GM18868 (cell line): ENCODE measurements around the gene TMEM82.

Source experiments
- ATAC-seq: cut with Tn5 transposase; IDR thresholded peaks from one replicate; pipeline ENCODE4 v1.9.1; 2021; ENCODE audit warnings: mild to moderate bottlenecking, moderate library complexity; ENCODE audit not compliant: unreplicated experiment

The TMEM82 gene

DNA sequence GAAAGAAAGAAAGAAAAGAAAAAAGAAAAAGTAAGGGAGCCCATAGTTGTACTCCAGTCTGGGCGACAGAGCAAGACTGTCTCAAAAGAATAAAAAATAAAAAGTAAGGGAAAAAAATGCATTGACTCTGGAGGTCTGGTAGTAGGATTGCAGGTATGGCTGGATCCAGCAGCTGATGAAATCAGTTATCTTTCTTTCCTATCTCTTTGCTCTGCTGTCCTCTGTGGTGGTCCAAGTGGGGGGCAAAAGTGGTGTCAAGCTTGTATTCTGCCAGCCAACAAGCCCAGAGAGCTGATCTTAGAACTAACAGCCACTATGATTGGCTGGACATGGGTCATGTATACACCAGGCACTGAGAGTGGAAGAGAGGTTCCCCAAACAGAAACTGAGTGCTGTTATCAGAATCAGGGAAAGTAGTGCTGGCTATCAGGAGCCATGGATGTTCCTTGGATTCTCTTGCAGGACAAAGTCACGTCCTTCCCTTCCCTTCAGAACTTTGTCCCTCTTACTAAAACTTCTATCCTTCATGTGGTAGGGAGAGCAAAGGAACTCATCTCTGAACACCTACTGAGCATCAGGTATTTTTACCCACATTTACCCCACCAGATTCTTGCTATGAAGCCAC is 12.8 kb downstream of the TMEM82 start:
- no peak for ATAC-seq

DNA sequence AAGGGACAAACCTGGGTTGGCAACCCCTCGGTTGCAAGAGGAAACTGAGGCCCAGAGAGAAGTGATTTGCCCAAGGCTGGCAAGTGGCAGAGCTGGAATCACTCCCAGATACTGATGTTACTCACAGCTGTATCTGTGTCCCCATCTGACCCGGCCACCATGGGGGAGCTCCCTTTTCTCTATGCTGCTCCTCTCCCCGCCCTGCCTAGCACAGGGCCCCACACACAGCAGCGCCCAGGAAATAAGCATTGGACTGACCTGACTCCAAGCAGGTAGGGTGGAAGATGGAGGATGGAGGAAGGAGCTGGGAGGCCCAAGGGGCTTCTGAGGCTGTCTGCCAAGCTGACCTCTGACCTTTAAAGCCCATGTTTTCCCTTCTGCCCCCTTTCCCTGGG is 13.3 kb downstream of the TMEM82 start:
- no peak for ATAC-seq

DNA sequence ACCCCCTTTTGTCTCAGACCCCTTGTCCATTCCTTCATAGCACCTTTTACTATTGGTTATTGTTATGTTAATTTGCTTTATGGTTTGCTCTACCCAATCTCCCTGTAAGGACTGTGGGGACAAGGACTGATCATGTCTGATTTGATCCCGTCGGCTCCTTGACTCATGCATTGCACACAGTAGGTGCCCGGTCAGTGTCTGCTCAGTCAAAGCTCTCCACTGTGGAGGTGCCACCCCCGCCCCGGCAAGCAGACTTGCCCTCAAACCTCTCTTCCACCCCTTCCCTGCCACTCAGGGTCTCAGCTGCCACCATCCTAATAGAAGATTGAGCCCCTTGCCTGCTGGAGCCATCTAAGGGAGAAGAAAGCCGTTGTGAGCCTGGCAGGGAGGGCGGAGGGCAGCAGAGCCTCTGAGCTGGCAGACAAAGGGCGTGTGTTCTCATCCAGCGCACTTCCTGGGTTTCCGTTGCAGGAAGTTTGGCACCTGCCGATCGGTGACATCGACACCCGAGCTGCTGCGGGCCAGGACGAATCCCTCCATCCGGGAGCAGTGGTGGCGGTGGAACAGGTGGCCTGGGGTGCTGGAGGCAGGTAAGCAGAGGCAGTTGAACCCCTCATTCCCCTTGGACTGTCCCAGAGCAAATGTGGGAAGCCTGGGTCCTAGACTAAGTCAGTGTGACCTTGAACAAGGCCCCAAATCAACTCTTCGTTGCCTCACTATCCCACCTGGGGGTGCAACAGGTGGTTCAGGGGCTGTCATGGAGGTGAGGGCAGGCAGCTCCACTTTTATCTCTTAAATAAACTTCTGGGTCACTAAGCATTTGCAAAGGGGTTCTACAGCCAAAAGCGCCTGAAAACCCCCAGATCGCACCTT is 14.1 kb downstream of the TMEM82 start:
- no peak for ATAC-seq

DNA sequence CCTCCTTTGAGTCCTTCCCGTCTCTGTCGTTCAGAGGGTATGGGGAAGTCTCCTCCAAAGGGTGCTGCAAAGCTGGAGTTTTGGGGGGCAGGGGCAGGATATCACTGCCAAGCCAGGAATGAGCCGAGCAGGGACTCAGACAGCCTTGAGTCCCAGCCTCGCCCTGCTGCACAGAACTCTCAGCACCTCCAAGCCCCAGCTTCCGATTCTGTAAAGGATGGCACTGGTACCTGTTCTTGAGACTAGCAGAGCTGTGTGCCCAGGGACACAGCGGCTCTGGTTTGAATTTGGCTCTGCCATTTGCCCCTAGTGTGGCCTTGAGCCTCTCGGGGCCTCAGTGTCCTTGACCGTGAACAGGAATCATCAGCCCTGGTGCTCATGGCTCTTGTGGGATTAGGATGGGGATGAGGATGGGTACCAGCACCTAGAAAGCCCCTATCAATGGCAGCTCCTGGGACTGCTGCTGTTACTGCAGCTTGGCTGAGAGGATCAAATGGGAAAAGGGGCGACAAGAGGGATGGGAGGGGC is 14.8 kb downstream of the TMEM82 start:
- ATAC-seq: no peak

DNA sequence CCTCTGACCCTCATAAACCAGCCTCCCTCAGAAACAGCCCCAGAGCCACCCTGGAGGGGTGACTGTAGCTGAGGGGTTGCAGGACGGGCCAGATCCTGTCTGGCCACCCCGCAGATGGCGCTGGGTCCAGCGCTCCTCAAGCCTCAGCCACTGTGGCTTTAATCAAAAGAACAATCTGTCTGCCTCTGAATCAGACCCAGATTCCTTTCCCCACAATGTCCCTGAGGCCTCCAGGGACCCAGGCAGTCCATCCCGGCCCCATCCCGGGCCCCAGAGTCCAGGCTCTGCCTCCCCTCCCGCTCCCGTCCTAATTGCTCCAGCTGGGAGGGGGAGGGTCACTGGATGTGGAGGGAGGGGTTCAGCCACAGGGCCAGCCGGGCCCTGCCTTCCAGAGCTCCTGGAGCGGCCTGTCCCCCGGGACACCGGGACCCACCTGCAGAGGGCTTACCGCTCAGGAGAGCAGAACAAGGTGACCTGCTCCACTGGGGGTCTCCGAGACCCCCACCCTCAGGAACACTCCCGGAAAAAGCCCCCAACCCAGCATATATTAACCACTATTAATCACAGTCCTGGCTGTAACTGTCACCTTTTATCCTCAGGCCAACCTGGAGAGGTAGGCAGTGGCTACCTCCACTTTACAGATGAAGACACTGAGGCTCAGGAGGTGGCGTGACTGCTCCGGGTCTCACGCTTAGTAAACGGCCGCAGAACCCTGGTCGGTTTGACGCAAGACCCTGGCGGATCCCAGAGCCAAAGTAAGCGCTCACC is 15.5 kb downstream of the TMEM82 start:
- no peak for ATAC-seq

DNA sequence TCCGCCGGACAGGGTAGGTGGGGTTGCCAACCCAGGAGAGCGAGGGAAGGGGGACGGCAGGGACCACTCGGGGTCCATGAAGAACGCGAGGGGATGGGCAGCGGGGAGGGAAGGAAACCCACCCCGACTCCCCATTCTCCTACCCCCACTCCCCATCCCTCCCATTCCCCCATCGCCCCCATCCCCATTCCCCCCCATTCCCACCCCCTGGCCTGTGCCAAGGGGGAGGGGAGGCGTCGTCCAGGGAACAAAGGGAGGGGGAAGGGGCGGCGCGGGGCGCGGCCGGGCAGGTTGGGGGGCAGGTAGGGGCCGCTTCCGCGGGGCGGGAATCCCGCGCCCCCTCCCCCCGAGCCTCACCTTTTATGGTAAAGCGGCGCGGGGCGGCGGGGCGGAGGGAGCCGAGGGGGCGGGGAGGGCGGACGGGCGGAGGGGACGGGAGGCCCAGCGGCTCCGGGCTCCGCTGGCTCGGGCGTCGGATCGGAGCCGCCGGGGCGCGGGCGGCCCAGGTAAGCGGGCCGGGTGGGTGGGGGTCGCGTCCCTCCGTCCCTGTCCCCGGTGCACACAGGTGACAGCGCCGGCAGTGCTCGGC is 16.1 kb downstream of the TMEM82 start, which contains the start of gene FBLIM1:
TSS of gene FBLIM1 (plus strand) at position 453 of the 589 bp plus-strand sequence. CDS start 6,189 bp downstream, outside the sequence.
- no peak for ATAC-seq

DNA sequence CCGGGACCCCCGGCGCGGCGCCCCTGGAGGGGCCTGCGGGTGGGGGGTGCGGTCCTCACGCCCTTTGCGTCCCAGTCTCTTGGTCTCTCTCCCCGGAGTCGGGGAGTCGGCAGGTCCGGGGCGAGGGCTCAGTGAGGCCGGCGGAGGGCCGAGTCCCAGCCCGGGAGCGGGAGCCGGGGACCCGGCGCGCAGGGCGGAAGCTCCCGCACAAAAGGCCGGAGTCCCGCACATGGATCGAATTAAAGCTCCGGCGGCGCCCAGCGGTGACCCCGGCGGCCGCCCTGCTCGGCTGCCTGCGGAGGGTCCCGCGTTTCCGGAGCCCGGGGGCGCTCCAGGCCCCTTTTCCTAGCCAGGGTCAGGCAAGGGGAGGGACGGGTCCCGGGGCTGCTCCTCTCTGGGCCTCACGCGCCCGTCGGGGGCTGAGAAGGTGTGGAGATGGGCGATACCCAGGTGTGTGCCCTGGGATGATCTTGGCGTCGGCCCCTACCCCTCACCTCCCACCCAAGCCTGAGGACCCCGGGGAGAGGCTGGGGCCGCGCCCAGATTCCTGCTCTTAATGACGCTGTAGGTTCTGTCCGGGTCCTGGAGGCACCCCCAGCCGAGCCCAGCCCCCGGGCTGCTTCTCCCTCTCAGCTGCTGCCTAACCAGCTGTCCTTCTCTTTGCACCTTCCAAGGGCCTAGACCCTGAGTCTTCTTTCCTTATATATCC is 16.8 kb downstream of the TMEM82 start:
- ATAC-seq: no peak

DNA sequence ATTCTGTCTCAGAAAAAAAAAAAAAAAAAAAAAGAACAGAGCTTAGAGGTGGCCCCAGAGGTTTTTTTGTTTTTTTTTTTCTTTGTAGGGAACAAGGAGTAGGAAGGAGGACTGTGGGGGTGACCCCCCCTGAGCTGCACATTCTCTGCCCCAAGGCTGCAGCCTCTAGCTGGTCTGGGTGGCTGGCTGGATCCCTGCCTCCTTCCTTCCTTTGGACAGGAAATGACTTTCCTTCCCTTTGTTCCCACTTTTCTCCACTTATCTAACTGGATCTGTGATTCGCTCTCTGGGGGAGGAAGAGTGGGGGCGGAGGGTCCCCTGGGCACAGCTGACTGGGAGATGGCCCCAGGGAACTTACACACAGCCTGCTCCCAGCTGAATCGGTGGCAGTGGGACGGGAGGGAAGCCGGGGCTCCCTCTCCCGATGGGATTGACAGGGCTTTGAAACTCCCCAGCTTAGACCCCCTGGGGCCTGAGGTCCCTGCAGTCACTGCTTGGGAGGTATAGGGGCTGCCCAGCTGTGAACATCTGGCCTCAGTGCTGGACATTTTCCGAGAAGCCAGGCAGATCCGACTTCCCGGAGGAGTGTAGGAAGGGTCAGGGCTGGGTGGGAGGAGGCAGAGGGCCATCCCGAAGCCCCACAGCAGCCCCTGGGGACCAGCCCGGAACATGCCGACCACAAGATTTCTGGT is 18.4 kb downstream of the TMEM82 start:
- ATAC-seq: no peak

DNA sequence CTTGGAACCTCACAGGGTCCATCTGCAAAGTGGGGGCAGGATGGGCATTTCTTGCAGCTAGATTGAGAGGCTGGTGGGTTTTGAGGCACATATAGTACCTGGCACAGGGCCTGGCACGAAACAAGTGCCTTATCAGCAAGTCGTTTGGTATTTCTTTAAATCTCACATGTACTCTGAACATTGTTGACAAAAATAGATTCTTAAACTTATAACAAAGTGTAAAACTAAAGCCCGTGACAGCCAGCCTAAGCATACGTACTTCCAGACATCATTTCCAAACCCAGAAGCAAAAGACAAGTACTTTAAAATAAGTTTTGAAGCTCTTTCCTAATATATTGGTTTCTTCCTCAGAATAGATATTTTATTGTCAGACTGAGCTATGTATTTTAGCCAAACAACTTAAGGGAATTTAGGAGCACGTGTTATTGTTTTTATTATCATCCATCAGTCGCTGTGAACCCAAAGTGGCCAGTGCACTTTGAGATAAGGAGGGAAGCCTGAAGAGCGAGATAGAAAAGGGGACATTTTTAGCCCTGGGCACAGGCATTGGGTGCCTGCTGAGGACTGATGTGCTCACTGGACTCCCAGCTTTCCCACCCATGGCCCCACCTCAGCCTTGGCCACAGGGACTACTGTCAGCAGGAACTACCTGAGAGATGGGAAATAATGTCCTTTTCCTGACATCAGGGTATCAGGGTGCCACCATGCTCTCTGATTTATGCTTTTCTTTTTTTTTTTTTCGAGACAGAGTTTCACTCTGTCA is 19.2 kb downstream of the TMEM82 start:
- no peak for ATAC-seq

DNA sequence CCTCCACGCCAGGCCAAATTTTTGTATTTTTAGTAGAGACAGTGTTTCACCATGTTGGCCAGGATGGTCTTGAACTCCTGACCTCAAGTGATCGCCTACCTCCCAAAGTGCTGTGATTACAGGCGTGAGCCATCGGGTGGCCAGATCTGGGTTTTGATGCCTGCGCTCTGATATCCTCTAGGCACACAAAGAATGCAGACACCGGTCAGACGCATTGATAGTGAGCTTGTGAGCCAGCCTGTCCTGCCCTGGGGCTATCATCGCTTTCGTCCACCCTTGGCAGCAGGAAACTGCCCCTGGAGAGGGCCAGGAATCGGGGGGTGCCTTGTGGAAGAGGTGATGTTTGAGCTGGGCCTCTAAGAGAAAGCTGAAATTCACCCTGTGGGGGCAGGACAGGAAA is 20.2 kb downstream of the TMEM82 start:
- ATAC-seq: no peak

DNA sequence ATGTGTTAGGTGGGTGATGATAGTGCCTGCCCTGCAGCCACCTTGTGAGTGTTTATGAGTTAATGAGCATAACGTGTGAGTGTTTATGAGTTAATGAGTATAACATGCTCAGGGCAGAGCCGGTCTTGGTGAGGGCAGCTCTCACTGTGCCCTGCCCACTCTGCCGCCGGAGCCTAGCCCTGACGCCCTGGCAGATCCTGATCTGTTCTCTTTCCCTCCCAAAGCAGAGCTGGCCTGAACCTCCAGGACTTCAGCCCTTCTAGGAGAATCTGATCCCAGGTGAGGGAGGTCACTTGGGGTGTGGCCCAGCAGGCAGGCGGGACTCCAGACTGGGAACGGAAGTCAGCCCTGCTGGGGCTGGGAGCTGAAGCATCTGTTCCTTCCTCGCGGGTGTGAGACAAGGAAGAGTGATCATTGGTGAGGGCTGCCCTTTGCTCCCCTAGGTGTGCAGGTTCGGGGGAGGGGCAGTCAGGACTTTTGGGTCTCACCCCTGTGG is 22.0 kb downstream of the TMEM82 start:
- no peak for ATAC-seq

DNA sequence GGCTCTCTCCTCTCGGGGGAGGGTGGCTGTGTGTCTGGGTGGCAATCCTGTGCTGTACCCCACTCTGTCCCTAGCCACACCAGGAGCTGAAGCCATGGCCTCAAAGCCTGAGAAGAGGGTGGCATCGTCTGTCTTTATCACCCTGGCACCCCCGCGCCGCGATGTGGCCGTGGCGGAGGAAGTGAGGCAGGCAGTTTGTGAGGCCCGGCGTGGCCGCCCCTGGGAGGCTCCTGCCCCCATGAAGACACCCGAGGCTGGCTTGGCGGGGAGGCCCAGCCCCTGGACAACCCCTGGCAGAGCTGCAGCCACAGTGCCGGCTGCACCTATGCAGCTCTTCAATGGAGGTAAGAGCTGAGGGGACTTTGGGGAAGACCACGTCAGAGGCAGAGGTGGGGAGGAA is 22.6 kb downstream of the TMEM82 start:
- ATAC-seq: no peak

DNA sequence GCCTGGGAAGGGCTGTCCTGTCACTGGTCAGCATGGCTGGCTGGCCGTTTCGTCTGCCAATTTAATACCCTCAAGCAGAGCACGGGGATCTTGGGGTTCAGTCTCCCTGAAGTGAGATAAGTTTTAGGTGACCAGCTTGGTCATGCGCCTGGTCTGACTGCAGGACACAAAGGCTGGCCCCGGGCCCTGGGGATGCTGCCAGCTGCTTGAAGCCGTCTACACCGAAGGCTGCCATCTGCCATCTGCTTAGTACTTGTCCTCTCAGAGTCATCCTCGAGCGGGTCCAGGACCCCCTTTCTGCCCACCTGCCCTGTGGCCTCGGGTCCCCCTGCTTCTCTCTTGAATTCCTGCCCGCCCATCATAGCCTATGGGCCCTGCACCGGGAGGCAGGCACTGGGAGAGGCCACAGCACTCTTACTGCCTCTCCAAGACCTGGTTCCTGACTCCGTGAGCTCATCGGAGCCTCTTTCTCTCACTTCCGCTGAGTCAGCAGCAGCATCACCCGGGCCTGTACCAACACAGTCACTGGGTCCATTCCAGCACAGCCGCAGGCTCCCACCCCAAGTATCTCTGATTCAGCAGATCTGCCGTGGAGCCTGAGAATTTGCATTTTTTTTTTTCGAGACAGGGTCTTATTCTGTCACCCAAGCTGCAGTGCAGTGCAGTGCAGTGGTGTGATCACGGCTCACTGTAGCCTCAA is 23.3 kb downstream of the TMEM82 start:
- no peak for ATAC-seq

DNA sequence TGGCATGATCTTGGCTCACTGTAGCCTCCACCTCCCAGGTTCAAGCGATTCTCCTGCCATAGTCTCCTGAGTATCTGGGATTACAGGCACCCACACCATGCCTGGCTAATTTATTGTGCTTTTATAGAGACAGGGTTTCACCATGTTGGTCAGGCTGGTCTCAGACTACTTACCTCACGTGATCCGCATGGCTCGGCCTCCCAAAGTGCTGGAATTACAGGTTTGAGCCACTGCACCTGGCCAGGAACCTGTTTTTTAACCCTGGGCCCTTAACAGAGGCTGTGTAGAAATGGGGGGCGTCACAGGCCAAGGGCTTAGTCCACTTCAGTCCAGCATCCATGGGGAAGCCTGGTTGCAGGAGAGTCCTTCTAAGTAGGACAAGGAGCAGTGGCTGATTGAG is 25.6 kb downstream of the TMEM82 start:
- ATAC-seq: no peak

DNA sequence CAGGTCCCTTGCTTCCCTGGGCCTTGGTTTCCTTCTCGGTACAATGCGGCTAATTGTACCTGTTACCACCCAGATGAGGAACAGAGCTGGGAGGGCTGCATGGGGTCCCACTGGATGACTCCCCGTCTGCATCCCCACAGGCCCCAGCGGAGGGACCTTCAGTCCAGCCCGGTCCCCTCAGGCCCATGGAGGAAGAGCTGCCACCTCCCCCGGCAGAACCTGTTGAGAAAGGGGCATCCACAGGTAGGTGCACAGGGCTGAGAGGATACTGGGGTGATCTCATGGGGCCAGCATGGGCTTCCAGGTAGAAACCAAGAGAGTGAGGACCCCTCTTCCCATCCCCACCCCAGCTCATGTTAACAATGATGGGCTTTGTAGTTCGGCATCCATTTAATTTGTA is 26.1 kb downstream of the TMEM82 start:
- no peak for ATAC-seq

DNA sequence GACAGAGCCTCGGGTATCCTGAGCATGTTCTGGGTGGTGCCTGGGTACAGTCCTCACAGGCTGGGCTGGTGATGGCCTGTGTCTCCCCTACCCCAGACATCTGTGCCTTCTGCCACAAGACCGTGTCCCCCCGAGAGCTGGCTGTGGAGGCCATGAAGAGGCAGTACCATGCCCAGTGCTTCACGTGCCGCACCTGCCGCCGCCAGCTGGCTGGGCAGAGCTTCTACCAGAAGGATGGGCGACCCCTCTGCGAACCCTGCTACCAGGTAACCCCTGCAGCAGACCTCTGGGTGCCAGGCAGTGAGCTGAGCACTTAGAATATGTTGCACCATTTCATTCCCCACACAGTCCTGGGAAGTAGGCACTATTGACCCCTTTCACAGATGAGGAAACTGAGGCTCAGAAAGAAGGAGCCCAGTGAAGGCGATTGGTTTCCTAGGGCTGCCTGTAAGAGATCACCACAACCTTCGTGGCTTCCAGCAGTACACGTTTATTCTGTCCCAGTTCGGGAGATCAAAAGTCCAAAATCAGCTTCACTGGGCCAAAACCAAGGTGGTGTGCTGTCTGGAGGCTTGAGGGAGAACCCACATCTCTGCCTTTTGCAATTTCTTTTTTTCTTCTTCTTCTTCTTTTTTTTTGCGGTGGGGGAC is 28.1 kb downstream of the TMEM82 start:
- no peak for ATAC-seq

DNA sequence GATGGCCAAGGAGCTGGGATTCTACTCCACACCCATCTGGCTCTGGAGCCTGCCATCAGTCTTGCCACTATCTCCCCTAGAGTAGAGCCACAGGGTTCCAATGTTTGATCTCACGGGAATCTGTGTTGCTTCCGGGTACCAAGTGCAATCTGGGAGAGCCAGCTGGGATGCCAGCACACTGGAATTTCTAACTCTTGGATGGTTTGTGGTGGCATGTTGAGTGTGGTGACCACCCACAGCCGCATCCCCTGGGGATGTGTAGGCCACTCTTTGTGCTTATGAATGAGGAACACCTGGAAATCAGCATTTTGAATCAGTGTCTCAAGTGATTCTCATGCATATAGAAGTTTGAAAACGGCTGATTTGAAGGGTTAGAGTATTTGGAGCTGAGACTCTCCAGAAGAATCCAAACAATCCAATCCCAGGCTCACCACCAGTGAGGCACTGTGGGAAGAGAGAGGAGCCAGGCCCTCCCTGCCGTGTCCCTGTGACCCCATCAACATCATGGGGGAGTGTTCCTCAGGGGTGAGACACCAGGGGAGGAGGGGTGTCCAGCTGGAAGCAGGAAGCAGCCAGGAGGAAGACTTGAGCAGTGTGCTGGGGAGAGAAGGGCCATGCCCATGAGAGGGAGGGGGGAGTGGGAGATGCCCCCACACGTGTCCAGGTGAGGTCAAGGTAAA is 29.7 kb downstream of the TMEM82 start:
- no peak for ATAC-seq
